GM12872 (cell line): Measurements from ENCODE around the gene PPP3CA.

ENCODE experiments used
- TF ChIP-seq, protein P1 (sequence below): IDR thresholded peaks from 3 replicates; pipeline ENCODE4 v1.5.1; 2011; ENCODE audit warnings: low read depth, mild to moderate bottlenecking, low read length, moderate library complexity; ENCODE audit not compliant: insufficient read depth

Gene PPP3CA

DNA sequence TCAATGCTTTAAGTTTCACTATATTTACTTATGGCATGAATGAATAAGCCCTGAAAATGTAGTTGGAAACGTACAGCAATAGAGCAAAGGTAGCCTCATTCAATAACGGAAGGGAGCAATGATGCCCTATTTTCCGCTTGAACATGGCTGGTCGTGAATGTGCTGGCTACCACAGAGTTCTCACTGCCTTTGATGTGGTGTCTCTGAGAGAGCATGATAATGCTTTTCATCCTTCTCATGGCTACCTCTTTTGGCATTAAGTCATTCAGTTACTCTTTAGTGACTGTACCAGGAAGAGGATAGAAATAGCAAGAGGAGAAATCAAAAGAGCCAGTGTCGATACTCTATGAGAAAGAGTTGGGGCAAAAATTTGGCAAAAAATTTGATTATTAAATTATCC is 308.0 kb downstream of the PPP3CA start:
- TF ChIP-seq, protein P1, sequence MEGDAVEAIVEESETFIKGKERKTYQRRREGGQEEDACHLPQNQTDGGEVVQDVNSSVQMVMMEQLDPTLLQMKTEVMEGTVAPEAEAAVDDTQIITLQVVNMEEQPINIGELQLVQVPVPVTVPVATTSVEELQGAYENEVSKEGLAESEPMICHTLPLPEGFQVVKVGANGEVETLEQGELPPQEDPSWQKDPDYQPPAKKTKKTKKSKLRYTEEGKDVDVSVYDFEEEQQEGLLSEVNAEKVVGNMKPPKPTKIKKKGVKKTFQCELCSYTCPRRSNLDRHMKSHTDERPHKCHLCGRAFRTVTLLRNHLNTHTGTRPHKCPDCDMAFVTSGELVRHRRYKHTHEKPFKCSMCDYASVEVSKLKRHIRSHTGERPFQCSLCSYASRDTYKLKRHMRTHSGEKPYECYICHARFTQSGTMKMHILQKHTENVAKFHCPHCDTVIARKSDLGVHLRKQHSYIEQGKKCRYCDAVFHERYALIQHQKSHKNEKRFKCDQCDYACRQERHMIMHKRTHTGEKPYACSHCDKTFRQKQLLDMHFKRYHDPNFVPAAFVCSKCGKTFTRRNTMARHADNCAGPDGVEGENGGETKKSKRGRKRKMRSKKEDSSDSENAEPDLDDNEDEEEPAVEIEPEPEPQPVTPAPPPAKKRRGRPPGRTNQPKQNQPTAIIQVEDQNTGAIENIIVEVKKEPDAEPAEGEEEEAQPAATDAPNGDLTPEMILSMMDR, result no peak

DNA sequence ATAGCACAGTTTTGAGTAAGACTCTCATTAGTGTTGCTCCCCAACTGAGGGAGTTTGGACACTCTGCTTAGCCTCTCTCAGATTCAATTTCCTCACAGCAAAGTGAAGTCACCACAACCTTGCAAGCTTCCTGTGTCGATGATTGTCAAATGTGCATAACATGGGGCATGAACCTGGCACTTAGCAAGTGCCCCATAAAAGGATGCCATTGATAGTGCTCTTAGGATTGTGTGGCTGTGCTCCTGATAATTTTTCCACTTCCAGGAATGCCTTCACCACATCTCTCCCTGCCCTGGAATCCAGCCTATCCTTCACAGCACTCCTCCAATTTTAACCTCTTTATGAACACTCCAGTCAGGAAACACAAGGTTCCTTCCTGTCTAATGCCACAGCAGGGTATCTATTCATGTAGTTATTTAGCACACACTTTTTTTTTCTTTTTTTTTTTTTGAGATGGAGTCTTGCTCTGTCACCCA is 309.4 kb downstream of the PPP3CA start:
- TF ChIP-seq, protein P1, result no peak

DNA sequence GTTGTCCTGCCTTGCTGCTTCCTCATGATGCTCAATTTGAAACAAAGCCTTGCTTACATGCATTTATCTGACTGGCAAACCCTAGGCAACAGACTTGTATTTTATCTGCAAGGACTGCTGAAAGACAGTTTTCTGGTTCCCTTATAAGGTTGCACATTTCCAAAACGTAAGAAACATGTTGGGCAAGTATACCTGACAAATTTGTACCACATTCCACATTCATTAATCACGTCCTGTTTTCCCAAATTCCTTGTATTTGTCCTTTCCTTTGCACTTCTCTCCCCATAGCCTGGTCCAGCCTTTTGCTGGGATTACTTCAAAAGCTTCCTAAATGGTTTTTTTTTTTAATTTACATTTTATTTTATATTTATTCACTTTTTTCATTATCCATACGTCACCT is 310.1 kb downstream of the PPP3CA start:
- TF ChIP-seq, protein P1, result no peak

DNA sequence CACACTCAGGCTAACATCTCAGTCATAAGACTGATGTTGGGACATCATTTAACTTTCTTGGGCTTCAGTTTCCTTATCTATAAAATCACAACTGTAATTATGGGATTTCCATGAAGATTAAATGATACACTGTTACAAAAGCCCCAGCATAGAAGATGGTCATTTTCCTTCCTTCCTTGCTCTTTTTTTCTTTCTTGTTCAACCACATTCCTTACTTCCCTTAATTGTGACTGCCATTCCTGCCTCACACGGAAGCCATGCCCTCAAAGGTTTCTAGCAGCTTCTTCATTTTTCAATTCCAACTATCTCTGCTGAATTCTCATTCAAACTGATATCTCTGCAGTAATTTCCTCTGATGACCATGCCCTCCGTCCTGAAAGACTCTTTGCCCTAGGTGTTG is 311.8 kb downstream of the PPP3CA start:
- TF ChIP-seq, protein P1, result no peak

DNA sequence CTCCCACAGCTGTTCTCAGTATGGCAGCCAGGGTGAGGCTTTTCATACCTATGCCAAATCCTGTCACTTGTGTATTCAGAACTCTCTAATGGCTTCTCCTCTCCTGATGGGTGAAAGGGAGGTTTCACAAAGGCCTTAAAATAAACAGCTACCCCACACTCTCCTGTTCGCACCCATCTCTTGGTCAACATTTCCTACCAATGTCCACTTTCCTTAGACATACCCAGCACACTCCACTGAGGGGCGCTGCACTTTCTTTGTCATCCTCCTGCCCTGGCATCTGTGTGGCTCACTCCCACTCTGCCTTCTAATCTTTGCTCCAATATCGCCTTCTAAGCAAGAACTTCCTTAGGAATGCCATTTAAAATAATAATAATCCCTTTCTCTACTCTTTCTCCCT is 313.3 kb downstream of the PPP3CA start:
- TF ChIP-seq, protein P1, result peak; percentile 31; the same call in 1 of the 3 replicates

DNA sequence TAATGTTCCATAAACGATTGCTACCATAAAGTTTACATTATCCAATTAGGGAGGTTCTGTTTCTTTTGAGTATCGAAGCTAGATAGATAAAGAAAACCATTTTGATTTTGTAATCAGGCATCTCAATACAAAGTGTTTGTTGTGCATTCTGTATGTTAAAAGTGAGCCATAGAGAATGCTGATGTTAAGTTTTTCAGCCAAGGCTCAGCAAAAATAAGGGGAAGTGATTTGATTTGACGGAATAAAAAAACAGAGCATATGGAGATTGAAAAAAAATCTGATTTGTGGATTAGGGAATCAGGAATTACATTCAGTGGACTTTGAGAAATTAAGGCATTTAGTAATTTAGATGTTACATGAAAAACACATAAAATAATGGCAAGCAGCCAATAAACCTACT is 314.8 kb downstream of the PPP3CA start:
- TF ChIP-seq, protein P1, result no peak

DNA sequence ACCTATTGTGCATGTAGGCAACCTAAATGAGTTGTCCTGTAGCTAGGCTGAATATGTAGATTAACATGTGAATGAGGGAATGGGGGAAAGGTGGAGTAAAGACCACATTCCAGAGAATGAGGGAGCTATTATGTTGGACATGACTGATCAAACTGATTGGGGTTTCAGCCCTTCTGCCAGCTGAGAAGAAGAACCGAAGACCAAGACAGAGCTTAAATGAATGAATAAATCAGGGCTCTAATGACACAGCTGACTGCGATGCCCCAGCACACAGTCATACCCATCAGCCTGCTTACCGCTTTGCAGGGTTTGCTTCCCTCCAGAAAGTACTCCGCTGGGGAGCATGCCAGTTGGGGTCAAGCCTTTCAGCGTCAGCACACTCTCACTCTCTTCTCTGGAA is 315.4 kb downstream of the PPP3CA start:
- TF ChIP-seq, protein P1, result no peak
